NT2/D1 (cell line): ENCODE results near the gene APOL1.

Source experiments
- SUZ12 ChIP-seq: IDR thresholded peaks from 2 replicates; pipeline ENCODE4 v1.6.1; 2011; ENCODE audit not compliant: insufficient read length, insufficient read depth; ENCODE audit errors: extremely low read depth
- YY1 ChIP-seq: IDR thresholded peaks from 2 replicates; pipeline ENCODE4 v1.6.1; 2011; ENCODE audit not compliant: insufficient read length, insufficient read depth
- ZNF274 ChIP-seq: IDR thresholded peaks from 2 replicates; pipeline ENCODE4 v1.6.1; 2011; ENCODE audit warnings: mild to moderate bottlenecking, low read depth, low read length

DNA sequence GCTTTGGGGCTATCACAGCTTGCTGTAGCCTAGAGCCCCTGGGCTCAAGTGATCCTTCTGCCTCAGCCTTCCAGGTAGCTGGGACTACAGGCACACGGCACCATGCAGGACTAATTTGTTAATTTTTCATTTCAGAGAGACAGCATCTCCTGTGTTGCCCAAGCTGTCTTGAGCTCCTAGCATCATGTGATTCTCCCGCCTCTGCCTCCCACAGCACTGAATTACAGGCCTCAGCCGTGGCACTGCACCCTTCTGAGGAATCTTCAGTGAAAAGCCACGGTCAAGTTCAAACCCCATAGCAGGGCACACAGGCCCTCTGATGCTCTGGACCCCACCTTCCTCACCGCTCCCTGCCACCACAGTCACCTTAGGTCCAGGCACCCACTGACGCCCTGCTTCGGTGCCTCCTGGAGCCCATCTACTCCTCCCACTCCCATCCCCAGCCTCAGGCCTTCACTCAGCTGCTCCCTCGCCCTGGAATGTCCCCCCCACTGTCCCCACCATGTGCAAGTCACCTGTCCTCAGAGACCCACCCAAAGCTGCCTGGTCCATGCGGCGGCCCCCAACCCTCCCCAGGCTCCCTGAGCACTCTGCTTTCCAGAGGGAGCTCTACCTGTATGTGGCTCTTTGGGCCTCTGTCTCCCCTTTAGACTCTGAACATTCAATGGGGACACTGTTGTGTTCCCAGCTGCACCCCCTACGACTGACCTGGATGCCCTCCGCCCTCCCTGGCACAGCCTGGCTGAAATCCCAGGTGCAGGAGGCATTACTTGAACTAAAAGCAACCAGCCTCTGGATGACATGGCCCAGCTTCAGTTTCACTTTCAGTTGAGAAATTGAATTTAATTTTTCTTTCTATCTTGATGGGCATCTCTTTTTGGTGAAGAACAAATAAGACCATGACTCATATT lies 15.2 kb upstream of the APOL1 start:
- TF ChIP-seq SUZ12: no peak
- TF ChIP-seq YY1: no peak
- no peak for TF ChIP-seq ZNF274
